Liver (tissue), 9 donors: Measurements from ENCODE around the gene TBXT. TPM values are rescaled to one million over a fixed set of nuclear protein-coding genes. Genes with fewer than 3 reads are reported as not detected.

Source experiments
- DNase-seq: peaks from one replicate; pipeline ENCODE4 v3.0.0-alpha.2; 2017; ENCODE audit warnings: low spot score
- H3K27ac ChIP-seq, 2 donors: one replicate each; pipeline ENCODE4 v1.7.0; 2013; ENCODE audit warnings: inconsistent platforms in 2 of 2, low read length in 2 of 2, control low read depth in 1 of 2, low read depth in 1 of 2, mild to moderate bottlenecking in 1 of 2
- H3K27me3 ChIP-seq, 4 donors: one replicate each; pipeline versions ENCODE4 v1.6.1 to v1.7.0; 2013; ENCODE audit warnings: low read length in 3 of 4, inconsistent platforms in 1 of 4, mild to moderate bottlenecking in 1 of 4, moderate library complexity in 1 of 4; ENCODE audit not compliant: control insufficient read depth in 4 of 4, insufficient read depth in 4 of 4
- H3K36me3 ChIP-seq, 4 donors: one replicate each; pipeline versions ENCODE4 v1.6.1 to v1.7.0; 2013; ENCODE audit warnings: low read length in 3 of 4, mild to moderate bottlenecking in 3 of 4, low read depth in 1 of 4, moderate library complexity in 1 of 4; ENCODE audit not compliant: control insufficient read depth in 4 of 4, insufficient read depth in 3 of 4
- H3K4me1 ChIP-seq, 4 donors: one replicate each; pipeline versions ENCODE4 v1.6.1 to v1.7.0; 2013; ENCODE audit warnings: low read length in 3 of 4, mild to moderate bottlenecking in 3 of 4, moderate library complexity in 1 of 4; ENCODE audit not compliant: control insufficient read depth in 4 of 4, insufficient read depth in 4 of 4
- H3K4me3 ChIP-seq, 3 donors: one replicate each; pipeline versions ENCODE4 v1.6.1 to v1.7.0; 2013; ENCODE audit warnings: low read length in 3 of 3, control low read depth in 1 of 3, low read depth in 1 of 3, mild to moderate bottlenecking in 1 of 3
- H3K9ac ChIP-seq, 2 donors: one replicate each; pipeline ENCODE4 v1.7.0; 2013; ENCODE audit warnings: low read length in 2 of 2, mild to moderate bottlenecking in 2 of 2, moderate library complexity in 2 of 2, control low read depth in 1 of 2, low read depth in 1 of 2
- H3K9me3 ChIP-seq, 4 donors: one replicate each; pipeline versions ENCODE4 v1.6.1 to v1.7.0; 2013; ENCODE audit warnings: low read length in 3 of 4; ENCODE audit not compliant: control insufficient read depth in 4 of 4
- ATF3 ChIP-seq: IDR thresholded peaks from 2 replicates; pipeline ENCODE4 v1.6.1; 2016; ENCODE audit warnings: antibody characterized with exemption
- EGR1 ChIP-seq, 2 donors: IDR thresholded peaks; 2 replicates each; pipeline ENCODE4 v1.6.1; 2016 to 2018; ENCODE audit warnings: antibody characterized with exemption in 2 of 2, low read depth in 2 of 2
- FOXA1 ChIP-seq: IDR thresholded peaks from 2 replicates; pipeline ENCODE4 v1.6.1; 2016; ENCODE audit warnings: antibody characterized with exemption
- FOXA2 ChIP-seq: IDR thresholded peaks from 2 replicates; pipeline ENCODE4 v1.6.1; 2016; ENCODE audit warnings: antibody characterized with exemption
- GABPA ChIP-seq, 2 donors: IDR thresholded peaks in 1 of 2; conservative IDR thresholded peaks in 1 of 2; 2 replicates each; pipeline ENCODE4 v1.6.1; 2016; ENCODE audit warnings: antibody characterized with exemption in 2 of 2, mild to moderate bottlenecking in 1 of 2, moderate library complexity in 1 of 2
- HNF4A ChIP-seq, 2 donors: conservative IDR thresholded peaks; 2 replicates each; pipeline ENCODE4 v1.6.1; 2016; ENCODE audit warnings: antibody characterized with exemption in 2 of 2, mild to moderate bottlenecking in 2 of 2
- HNF4G ChIP-seq: IDR thresholded peaks from 2 replicates; pipeline ENCODE4 v1.6.1; 2016; ENCODE audit warnings: antibody characterized with exemption
- JUND ChIP-seq, 2 donors: IDR thresholded peaks; 2 replicates each; pipeline ENCODE4 v1.6.1; 2016; ENCODE audit warnings: antibody characterized with exemption in 2 of 2
- MAX ChIP-seq: IDR thresholded peaks from 2 replicates; pipeline ENCODE4 v1.6.1; 2016; ENCODE audit warnings: antibody characterized with exemption
- NR2F2 ChIP-seq: IDR thresholded peaks from 2 replicates; pipeline ENCODE4 v1.6.1; 2016; ENCODE audit warnings: antibody characterized with exemption
- RAD21 ChIP-seq, 2 donors: IDR thresholded peaks; 2 replicates each; pipeline ENCODE4 v1.6.1; 2016; ENCODE audit warnings: antibody characterized with exemption in 2 of 2, mild to moderate bottlenecking in 2 of 2
- REST ChIP-seq: IDR thresholded peaks from 2 replicates; pipeline ENCODE4 v1.6.1; 2016; ENCODE audit warnings: antibody characterized with exemption, mild to moderate bottlenecking
- RXRA ChIP-seq, 2 donors: IDR thresholded peaks; 2 replicates each; pipeline ENCODE4 v1.6.1; 2017 to 2018; ENCODE audit warnings: antibody characterized with exemption in 2 of 2, mild to moderate bottlenecking in 1 of 2
- SP1 ChIP-seq: IDR thresholded peaks from 2 replicates; pipeline ENCODE4 v1.6.1; 2018; ENCODE audit warnings: antibody characterized with exemption, mild to moderate bottlenecking
- TAF1 ChIP-seq: conservative IDR thresholded peaks from 2 replicates; pipeline ENCODE4 v1.6.1; 2016; ENCODE audit warnings: antibody characterized with exemption, mild to moderate bottlenecking
- YY1 ChIP-seq: IDR thresholded peaks from 2 replicates; pipeline ENCODE4 v1.6.1; 2016; ENCODE audit warnings: antibody characterized with exemption, mild to moderate bottlenecking
- ZBTB33 ChIP-seq: IDR thresholded peaks from 2 replicates; pipeline ENCODE4 v1.6.1; 2016; ENCODE audit warnings: antibody characterized with exemption
- WGBS: extraction: QIAGEN DNeasy Blood & Tissue Kit; methylation state at CpG from one replicate; pipeline ENCODE4 v1.1.7; 2013; 5-methylcytosine and 5-hydroxymethylcytosine counted together
- polyA plus RNA-seq, 2 donors: library from polyadenylated mRNA; stranded (reverse) in 1 of 2; unstranded in 1 of 2; fragments of 200-250 nt in 1 of 2; fragments of >200 nt in 1 of 2; fragmentation: Nextera tagmentation in 1 of 2; extraction: Ambion mirVana in 1 of 2; gene quantifications; one replicate each; pipeline versions ENCODE4 v1.2.1 to v1.2.3, GENCODE V29; 2013 to 2015
- total RNA-seq, 2 donors: library from RNA; depleted of rRNA; stranded (reverse); fragments of >200 nt; gene quantifications; one replicate each; pipeline ENCODE4 v1.2.3, GENCODE V29; 2014
- donor health status: healthy.
- donor health status: healthy.
- donor health status: healthy.
- donor health status: healthy.
- donor health status: healthy.

The TBXT gene
- total RNA-seq (not detected), polyA plus RNA-seq (not detected)

GRCh38 chr6:166167801-166168615, at the start of gene TBXT:
TBXT (minus strand) TSS chr6:166167851; CDS start chr6:166167591, 260 bp downstream.
- Histone ChIP-seq H3K27ac (no peak within 1 kb of the TSS), H3K4me1 (peaks cover 7 to 22% (median 10%) of the 10 kb centered on the region in 4 donors), H3K9me3 (no peaks in the 10 kb centered on the region), H3K36me3 (no peaks in the 10 kb centered on the region), H3K9ac (no peak within 1 kb of the TSS), H3K4me3 (peak within 1 kb of the TSS in 1 of 3 donors; percentile 37), H3K27me3 (peaks cover 12 to 29% (median 21%) of the 10 kb centered on the region in 4 donors)
- DNase-seq, result no peak
- WGBS, result 2% methylated on average over 79 of the region's 79 CpGs
- TF ChIP-seq REST (no peak), GABPA (IDR thresholded peaks at IDR 0.05 in 1 of 2, conservative IDR thresholded peaks at IDR 0.05 in 1 of 2) (no peak), NR2F2 (no peak), ATF3 (no peak), JUND (IDR thresholded peaks at IDR 0.05) (no peak), YY1 (no peak), TAF1 (no peak), RXRA (IDR thresholded peaks at IDR 0.05) (no peak), HNF4G (no peak), RAD21 (IDR thresholded peaks at IDR 0.05) (no peak), MAX (no peak), FOXA2 (no peak), ZBTB33 (no peak), HNF4A (conservative IDR thresholded peaks at IDR 0.05) (no peak), EGR1 (IDR thresholded peaks at IDR 0.05; ENCODE audit: low read depth in 2 of 2) (no peak), FOXA1 (no peak)

- no peaks in the 10 kb centered on the region for H3K36me3 ChIP-seq
- DNase-seq, result no peak
- no peak overlapping the region for H3K27ac ChIP-seq
- peaks cover 0 to 4% (median 0%) of the 10 kb centered on the region in 4 donors for H3K9me3 ChIP-seq
- H3K9ac ChIP-seq, result no peak overlapping the region
- TF ChIP-seq RXRA (IDR thresholded peaks at IDR 0.05), result no peak
- TF ChIP-seq EGR1 (IDR thresholded peaks at IDR 0.05; ENCODE audit: low read depth in 2 of 2), result no peak
- no peak for TF ChIP-seq SP1
- TF ChIP-seq ZBTB33, result no peak
- TF ChIP-seq GABPA (IDR thresholded peaks at IDR 0.05 in 1 of 2, conservative IDR thresholded peaks at IDR 0.05 in 1 of 2), result no peak
- TF ChIP-seq HNF4G, result no peak
- TF ChIP-seq MAX, result no peak
- no peak for TF ChIP-seq RAD21 (IDR thresholded peaks at IDR 0.05)
- TF ChIP-seq FOXA1, result no peak
- no peak for TF ChIP-seq JUND (IDR thresholded peaks at IDR 0.05)
- no peak for TF ChIP-seq HNF4A (conservative IDR thresholded peaks at IDR 0.05)
- TF ChIP-seq ATF3, result no peak
- TF ChIP-seq YY1, result no peak
- no peaks in the 10 kb centered on the region for H3K4me1 ChIP-seq
- no peak overlapping the region for H3K4me3 ChIP-seq
- no peaks in the 10 kb centered on the region for H3K27me3 ChIP-seq
- 90% methylated on average over 3 of the region's 3 CpGs for WGBS
Observed at GRCh38 chr6:166207284-166207561, 39.6 kb upstream of the TBXT start.
